Fibroblast of the aortic adventitia (primary cell): ENCODE data around the gene JARID2. TPM values are rescaled to one million over a fixed set of nuclear protein-coding genes. Genes with fewer than 3 reads are reported as not detected.

Source experiments
- DNase-seq: peaks from one replicate; pipeline ENCODE4 v3.0.0-alpha.2; 2010; ENCODE audit warnings: low read depth
- H3K4me3 ChIP-seq: 2 replicates; pipeline ENCODE4 v1.5.1; 2011; ENCODE audit warnings: low read depth, mild to moderate bottlenecking, control low read depth, low read length, moderate library complexity
- CTCF ChIP-seq: IDR thresholded peaks from 2 replicates; pipeline ENCODE4 v1.5.1; 2011; ENCODE audit warnings: mild to moderate bottlenecking, low read length, control low read depth, inconsistent platforms; ENCODE audit not compliant: insufficient read depth
- total RNA-seq: library from RNA; depleted of rRNA; stranded (reverse); fragments of >200 nt; gene quantifications from 2 replicates; pipeline ENCODE4 v1.2.3, GENCODE V29; 2012; ENCODE audit warnings: low replicate concordance

Gene JARID2
- total RNA-seq, 1 donor, result 8.3 TPM

GRCh38 chr6:15481390-15482291, 235.8 kb downstream of the JARID2 start:
- H3K4me3 ChIP-seq, result no peak overlapping the region
- no peak for DNase-seq
- no peak for TF ChIP-seq CTCF

- H3K4me3 ChIP-seq, result no peak overlapping the region
- no peak for TF ChIP-seq CTCF
- no peak for DNase-seq
Measured at GRCh38 chr6:15483060-15483459, 237.2 kb downstream of the JARID2 start.

- no peak for TF ChIP-seq CTCF
- no peak overlapping the region for H3K4me3 ChIP-seq
- DNase-seq, result no peak
Measured at GRCh38 chr6:15484140-15484539, 238.3 kb downstream of the JARID2 start.

GRCh38 chr6:15484821-15485220, 239.0 kb downstream of the JARID2 start:
- no peak overlapping the region for H3K4me3 ChIP-seq
- no peak for DNase-seq
- no peak for TF ChIP-seq CTCF

GRCh38 chr6:15485936-15486335, 240.1 kb downstream of the JARID2 start:
- no peak for DNase-seq
- H3K4me3 ChIP-seq, result no peak overlapping the region
- no peak for TF ChIP-seq CTCF

GRCh38 chr6:15487262-15487661, 241.4 kb downstream of the JARID2 start:
- DNase-seq, result no peak
- no peak overlapping the region for H3K4me3 ChIP-seq
- TF ChIP-seq CTCF, result no peak
